Inferior parietal cortex (tissue), 1 donor: ENCODE measurements around the gene ALCAM.

Source experiments
- DNase-seq: peaks from one replicate; pipeline ENCODE4 v3.0.0-alpha.2; 2016; ENCODE audit errors: extremely low spot score

Gene ALCAM

DNA sequence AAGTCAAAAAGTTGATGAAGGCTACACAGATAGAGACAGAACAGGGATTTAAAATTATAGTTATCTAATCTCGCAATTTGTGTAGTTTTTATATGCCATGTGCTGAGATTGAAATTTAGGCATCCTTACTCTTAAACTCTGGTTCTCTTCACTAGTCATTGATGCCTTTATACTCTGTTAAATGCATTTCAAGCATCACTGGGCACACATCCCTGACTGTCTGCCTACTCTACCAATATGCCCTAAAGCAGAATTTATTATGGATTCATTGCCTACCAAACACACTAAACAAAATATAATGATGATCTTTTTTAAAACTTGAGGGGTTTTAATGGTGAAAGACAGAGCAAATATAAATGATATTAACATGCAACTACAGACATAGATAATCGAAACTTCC lies 10.3 kb upstream of the ALCAM start:
- no peak for DNase-seq

GRCh38 chr3:105356988-105357387 lies 9.7 kb upstream of the ALCAM start:
- peak; percentile 37 for DNase-seq

GRCh38 chr3:105359098-105359762 lies 7.5 kb upstream of the ALCAM start:
- DNase-seq, result no peak

- DNase-seq, result no peak
Measured at GRCh38 chr3:105360003-105360402, 6.7 kb upstream of the ALCAM start.

GRCh38 chr3:105362021-105362665 lies 4.6 kb upstream of the ALCAM start:
- no peak for DNase-seq

GRCh38 chr3:105364128-105364527 lies 2.6 kb upstream of the ALCAM start:
- no peak for DNase-seq

- DNase-seq, result peak; percentile 29
Measured at GRCh38 chr3:105365081-105365390, 1.7 kb upstream of the ALCAM start.

- peak; percentile 55 for DNase-seq
Measured at GRCh38 chr3:105365391-105366325, 1.1 kb upstream of the ALCAM start.

GRCh38 chr3:105367063-105367405 lies 325 bp downstream of the ALCAM start:
- DNase-seq, result no peak

- peak; percentile 64 for DNase-seq
Measured at GRCh38 chr3:105367406-105368213, 901 bp downstream of the ALCAM start.

- peak; percentile 70 for DNase-seq
Measured at GRCh38 chr3:105368566-105369499, 2.1 kb downstream of the ALCAM start.

DNA sequence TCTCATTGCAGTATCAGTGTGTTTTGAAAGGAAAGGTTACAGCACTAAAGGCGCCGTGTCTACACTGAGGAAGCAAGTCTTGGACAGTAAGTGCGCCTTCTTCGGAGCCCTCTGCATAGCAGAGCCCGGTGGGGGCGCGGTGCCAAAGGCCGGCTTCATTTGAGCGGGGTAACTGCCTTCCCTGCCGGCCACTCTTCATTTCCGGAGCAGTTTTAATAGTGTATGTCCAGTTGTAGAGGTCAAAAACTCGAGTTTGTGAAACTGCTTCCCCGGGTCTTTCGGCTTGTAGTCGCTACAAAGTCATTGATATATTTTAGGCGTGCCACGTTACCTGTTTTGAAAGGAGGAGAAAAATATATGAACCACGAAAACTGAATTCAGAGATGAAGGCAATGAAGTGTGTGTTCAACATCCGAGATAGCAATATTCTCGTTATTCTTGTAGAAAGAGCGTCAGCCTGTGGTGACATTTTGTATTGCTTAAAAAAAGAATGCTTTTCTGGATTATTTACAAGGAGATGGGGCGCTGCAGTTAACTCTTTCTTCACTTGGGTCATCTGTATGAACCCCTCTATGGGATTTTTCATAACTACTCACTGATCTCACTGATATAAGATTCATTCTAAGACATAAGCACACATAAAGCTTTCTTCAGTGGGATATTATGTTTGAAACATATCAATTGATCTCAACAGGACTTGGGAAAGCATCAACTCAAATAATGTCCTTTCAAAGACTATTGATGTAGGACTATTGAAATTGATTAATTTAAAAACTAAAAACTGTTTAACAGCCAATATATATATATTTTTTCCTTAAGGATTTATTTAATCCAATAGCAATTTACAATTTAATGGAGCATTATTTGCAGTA lies 3.0 kb downstream of the ALCAM start:
- DNase-seq, result peak; percentile 83

DNA sequence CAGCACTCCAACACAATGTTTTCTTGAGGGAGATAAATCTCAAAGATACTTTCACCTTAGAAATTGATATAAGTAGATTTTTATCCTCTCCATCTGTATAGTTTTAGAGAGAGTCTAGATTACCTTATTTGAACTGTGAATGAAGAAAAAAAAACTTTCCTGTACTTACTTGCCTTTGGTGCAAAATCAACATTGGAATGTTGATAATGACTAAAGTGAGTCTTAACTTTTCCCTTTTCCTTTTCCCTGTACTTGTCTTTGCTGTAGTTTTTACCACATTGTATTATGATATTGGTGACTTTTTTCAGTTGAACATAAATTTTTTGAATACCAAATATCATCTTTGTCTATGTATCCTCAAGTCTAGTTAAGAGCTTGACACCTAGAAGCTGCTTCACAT lies 6.7 kb downstream of the ALCAM start:
- no peak for DNase-seq

GRCh38 chr3:105375750-105376511 lies 9.2 kb downstream of the ALCAM start:
- no peak for DNase-seq

DNA sequence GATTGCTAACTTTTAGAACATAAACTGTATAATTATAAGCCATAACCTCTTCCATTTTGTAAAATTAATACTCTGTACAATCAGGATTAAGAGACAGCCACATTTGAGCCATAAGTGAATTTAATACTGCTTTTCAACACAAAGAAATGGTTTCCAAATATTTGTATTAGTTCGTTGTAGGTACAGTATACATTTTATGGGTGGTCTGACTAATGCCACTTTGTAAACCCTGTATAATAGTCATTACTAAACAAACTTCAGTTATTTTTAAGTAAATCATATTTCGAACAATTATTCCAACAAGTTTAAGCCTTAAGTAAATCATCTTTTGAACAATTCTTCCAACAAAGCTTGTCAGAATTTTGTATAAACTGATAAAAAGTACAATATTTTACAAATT lies 11.0 kb downstream of the ALCAM start:
- no peak for DNase-seq

DNA sequence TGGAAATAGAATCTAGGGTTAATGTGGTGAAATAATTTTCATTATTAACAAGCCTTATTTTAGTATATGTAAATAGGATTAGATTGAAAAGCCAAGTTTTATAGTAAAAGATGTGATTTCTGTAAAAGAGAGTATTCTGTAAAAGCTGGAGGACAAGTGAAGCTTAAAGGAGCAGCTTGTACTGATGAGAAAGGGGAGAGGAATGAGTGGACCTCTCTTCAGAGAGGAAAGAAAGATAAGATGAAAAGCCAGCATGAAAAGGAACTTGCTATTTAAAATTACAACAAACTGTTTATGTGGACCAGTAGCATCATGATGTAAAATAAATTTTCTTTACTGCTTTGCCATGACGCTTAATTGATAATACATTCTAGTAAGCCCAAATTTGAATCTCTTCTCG lies 18.5 kb downstream of the ALCAM start:
- DNase-seq, result no peak

DNA sequence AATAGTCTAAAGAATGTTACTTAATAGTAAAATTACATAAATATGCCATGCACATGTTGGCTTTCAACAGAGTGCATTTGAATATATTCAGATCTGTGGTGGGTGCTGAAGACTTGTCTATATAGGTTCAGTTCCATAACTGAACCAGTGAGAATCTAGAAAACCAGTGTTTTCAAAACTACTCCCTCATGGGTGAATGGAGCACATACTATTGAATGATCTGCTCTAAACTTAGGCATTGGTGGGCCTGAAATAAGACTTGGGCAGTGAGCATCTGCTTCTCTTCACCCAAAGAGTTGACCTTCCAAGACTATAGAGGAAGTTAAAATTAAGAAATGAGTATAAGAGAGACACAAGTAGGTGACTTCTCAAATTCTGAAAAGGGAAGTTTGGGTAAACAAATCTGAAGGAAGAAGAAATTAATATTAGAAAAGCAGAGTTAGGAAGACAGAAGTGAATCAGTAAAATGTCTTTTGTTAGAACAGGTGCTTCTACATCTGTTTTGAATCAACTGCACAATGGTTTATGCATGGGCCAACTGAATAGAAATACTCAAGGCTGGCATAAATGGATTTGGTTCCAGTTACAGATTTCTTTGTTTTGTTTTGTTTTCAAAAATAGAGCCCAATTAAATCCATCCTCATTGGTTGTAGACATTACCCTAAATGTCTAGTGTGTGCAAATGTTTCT lies 19.3 kb downstream of the ALCAM start:
- DNase-seq, result no peak

DNA sequence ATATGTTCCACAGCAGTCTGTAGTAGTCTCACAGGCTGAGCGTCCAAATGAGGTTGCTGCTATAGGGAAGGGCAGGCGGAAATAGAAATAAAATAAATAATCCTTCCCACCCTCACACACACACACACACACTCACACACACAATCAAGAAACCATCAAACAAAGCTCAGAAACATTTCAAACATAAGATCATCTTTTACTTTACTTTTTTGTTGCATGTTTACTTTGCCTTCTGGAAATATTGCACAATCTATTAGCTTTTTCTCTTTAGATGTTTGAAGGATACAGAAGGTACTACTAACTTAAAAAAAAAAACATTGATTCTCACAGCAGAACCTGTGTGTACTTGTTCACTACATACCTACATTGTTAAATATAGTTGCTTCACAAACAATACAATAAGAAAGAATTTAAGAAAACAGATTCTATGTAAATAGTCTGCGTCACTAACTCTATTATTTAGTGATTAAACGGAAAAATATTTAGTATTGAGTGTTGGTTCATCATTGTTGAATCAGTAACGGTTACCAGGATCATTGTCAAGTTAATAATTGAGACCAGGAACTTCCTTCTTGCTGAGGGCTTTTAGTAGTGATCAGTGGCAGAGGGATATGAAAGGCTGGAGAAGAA lies 20.5 kb downstream of the ALCAM start:
- DNase-seq, result no peak
